Mesothelial cell of epicardium (in vitro differentiated cells): Measurements from ENCODE around the gene GXYLT2. TPM values are rescaled to one million over a fixed set of nuclear protein-coding genes. Genes with fewer than 3 reads are reported as not detected.

Experiments
- DNase-seq, 2 experiments: peaks; one replicate each; pipeline ENCODE4 v3.0.0; 2021; ENCODE audit warnings: low spot score in 2 of 2; ENCODE audit not compliant: unreplicated experiment in 2 of 2
- H3K27ac Mint-ChIP-seq: 2 replicates; pipeline ENCODE4 v1.8.0; 2021; ENCODE audit warnings: mixed read lengths
- H3K27me3 Mint-ChIP-seq: 2 replicates; pipeline ENCODE4 v1.8.0; 2021; ENCODE audit warnings: low read depth, mixed read lengths
- H3K36me3 Mint-ChIP-seq: 2 replicates; pipeline ENCODE4 v1.8.0; 2021; ENCODE audit warnings: mixed read lengths
- H3K4me1 Mint-ChIP-seq: 2 replicates; pipeline ENCODE4 v1.8.0; 2021; ENCODE audit warnings: mixed read lengths
- H3K4me3 Mint-ChIP-seq: 2 replicates; pipeline ENCODE4 v1.8.0; 2021; ENCODE audit warnings: mild to moderate bottlenecking, moderate library complexity, mixed read lengths
- H3K9me3 Mint-ChIP-seq: 2 replicates; pipeline ENCODE4 v1.8.0; 2021; ENCODE audit warnings: mixed read lengths
- CTCF ChIP-seq: fragments of 200-600 bp; sonication (generic); IDR thresholded peaks from one replicate; pipeline ENCODE4 v1.5.0; 2021; ENCODE audit warnings: antibody characterized with exemption; ENCODE audit not compliant: unreplicated experiment
- total RNA-seq: library from RNA; stranded (reverse); gene quantifications from 3 replicates; pipeline ENCODE4 v1.2.1, GENCODE V29; 2021

GXYLT2 gene
- total RNA-seq, 1 donor from 2014 or later: 32.8 TPM

GRCh38 chr3:72977060-72977808 lies 89.4 kb downstream of the GXYLT2 start:
- peaks cover 2% of the 10 kb centered on the region for H3K36me3 Mint-ChIP-seq
- no peak overlapping the region for H3K4me3 Mint-ChIP-seq
- no peaks in the 10 kb centered on the region for H3K27me3 Mint-ChIP-seq
- DNase-seq: no peak
- H3K4me1 Mint-ChIP-seq: peaks cover 14% of the 10 kb centered on the region
- no peak for TF ChIP-seq CTCF
- H3K27ac Mint-ChIP-seq: no peak overlapping the region
- no peaks in the 10 kb centered on the region for H3K9me3 Mint-ChIP-seq

DNA sequence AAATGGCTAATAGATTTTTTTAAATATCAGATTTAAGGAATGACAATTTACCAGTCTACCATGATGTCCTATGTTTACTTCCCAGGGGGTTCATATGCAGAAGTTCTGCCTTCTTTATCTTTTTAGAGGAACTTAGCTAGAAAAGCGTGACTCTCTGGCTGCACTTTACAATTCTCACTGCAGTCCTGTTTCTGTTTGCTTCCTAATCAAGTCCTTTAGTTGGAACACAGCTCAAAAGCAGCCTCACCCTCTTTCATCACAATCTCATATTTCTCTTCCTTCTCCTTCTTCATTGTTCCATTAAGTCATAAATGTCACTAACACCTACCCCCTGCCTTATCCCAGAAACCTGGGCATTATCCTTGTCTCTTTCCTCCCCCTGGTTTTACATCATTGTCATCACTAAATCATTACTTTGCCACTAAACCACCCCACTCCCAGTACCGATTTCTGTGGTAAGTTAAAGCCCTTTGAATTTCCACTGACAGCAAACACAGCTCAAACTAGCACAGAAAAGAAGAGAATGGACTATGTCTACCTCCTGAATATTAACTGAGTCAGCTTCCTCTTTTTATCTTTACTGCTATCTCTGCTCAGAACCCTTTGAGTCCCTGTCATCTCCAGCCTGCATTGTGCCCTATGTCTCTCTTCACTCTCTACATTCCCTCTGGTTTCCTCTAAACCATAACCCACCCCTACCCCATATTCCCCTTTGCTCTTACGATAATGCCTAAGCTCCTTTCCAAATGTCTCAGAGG lies 94.9 kb downstream of the GXYLT2 start:
- Mint-ChIP-seq H3K4me3 (no peak overlapping the region), H3K9me3 (peaks cover 10% of the 10 kb centered on the region), H3K4me1 (no peaks in the 10 kb centered on the region), H3K27ac (no peak overlapping the region), H3K36me3 (peaks cover 6% of the 10 kb centered on the region), H3K27me3 (no peaks in the 10 kb centered on the region)
- no peak for DNase-seq
- TF ChIP-seq CTCF: no peak

DNA sequence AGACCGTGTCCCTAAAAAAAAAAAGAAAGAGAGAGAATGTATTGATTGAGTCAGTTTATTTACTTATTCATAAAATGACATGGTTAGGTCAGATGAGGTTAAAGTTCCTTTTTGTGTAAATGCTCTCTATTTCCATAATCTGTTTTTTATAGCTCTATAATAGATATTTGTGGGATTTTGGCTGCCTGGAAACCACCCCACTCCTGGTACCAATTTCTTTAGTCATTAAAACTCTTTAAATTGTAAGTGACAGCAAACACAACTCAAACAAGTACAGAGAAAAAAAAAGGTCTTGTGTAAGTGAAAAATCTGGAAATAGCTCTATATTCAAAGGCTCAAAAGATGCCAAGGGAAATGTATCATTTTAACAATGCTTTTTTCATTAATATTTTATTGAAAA lies 97.7 kb downstream of the GXYLT2 start:
- H3K27ac Mint-ChIP-seq: no peak overlapping the region
- no peaks in the 10 kb centered on the region for H3K4me1 Mint-ChIP-seq
- H3K9me3 Mint-ChIP-seq: peaks cover 10% of the 10 kb centered on the region
- no peak for TF ChIP-seq CTCF
- H3K4me3 Mint-ChIP-seq: no peak overlapping the region
- peaks cover 3% of the 10 kb centered on the region for H3K36me3 Mint-ChIP-seq
- H3K27me3 Mint-ChIP-seq: no peaks in the 10 kb centered on the region
- DNase-seq: no peak

- Mint-ChIP-seq H3K27ac (no peak overlapping the region), H3K4me3 (no peak overlapping the region), H3K4me1 (no peaks in the 10 kb centered on the region), H3K36me3 (peaks cover 3% of the 10 kb centered on the region), H3K27me3 (no peaks in the 10 kb centered on the region), H3K9me3 (peaks cover 3% of the 10 kb centered on the region)
- TF ChIP-seq CTCF: no peak
- no peak for DNase-seq
These were observed 103.0 kb downstream of the GXYLT2 start for GRCh38 chr3:72990701-72991395.

GRCh38 chr3:72991522-72991921 lies 103.7 kb downstream of the GXYLT2 start:
- no peak for TF ChIP-seq CTCF
- H3K4me1 Mint-ChIP-seq: no peaks in the 10 kb centered on the region
- no peak overlapping the region for H3K4me3 Mint-ChIP-seq
- no peaks in the 10 kb centered on the region for H3K27me3 Mint-ChIP-seq
- DNase-seq: no peak
- H3K27ac Mint-ChIP-seq: no peak overlapping the region
- H3K9me3 Mint-ChIP-seq: no peaks in the 10 kb centered on the region
- H3K36me3 Mint-ChIP-seq: no peaks in the 10 kb centered on the region
